GM21447 (cell line): ENCODE data around the gene PSEN2.

Experiments used
- ATAC-seq: cut with Tn5 transposase; IDR thresholded peaks from one replicate; pipeline ENCODE4 v1.9.1; 2021; ENCODE audit not compliant: unreplicated experiment

The PSEN2 gene

GRCh38 chr1:226864311-226864710 lies 6.1 kb upstream of the PSEN2 start:
- no peak for ATAC-seq

- no peak for ATAC-seq
Observed at GRCh38 chr1:226865590-226865989, 4.8 kb upstream of the PSEN2 start.

- no peak for ATAC-seq
Observed at GRCh38 chr1:226867461-226868054, 2.9 kb upstream of the PSEN2 start.

GRCh38 chr1:226868726-226869125 lies 1.7 kb upstream of the PSEN2 start:
- ATAC-seq, result no peak

- no peak for ATAC-seq
Observed at GRCh38 chr1:226870026-226870400, 403 bp upstream of the PSEN2 start.

- no peak for ATAC-seq
Observed at GRCh38 chr1:226871636-226872327, 1.4 kb downstream of the PSEN2 start.

GRCh38 chr1:226872437-226872836 lies 2.0 kb downstream of the PSEN2 start:
- no peak for ATAC-seq

GRCh38 chr1:226873771-226874578 lies 3.6 kb downstream of the PSEN2 start:
- no peak for ATAC-seq

- no peak for ATAC-seq
Observed at GRCh38 chr1:226874579-226875425, 4.4 kb downstream of the PSEN2 start.

GRCh38 chr1:226875641-226876295 lies 5.4 kb downstream of the PSEN2 start:
- no peak for ATAC-seq

- ATAC-seq, result no peak
Observed at GRCh38 chr1:226877669-226878068, 7.3 kb downstream of the PSEN2 start.

- no peak for ATAC-seq
Observed at GRCh38 chr1:226880372-226881287, 10.2 kb downstream of the PSEN2 start.

- no peak for ATAC-seq
Observed at GRCh38 chr1:226881515-226882185, 11.2 kb downstream of the PSEN2 start.

GRCh38 chr1:226882187-226882586 lies 11.8 kb downstream of the PSEN2 start:
- ATAC-seq, result peak; percentile 5

- peak; percentile 90 for ATAC-seq
Observed at GRCh38 chr1:226882631-226883409, 12.4 kb downstream of the PSEN2 start.

GRCh38 chr1:226883630-226884029 lies 13.2 kb downstream of the PSEN2 start:
- ATAC-seq, result no peak

GRCh38 chr1:226884116-226884625 lies 13.8 kb downstream of the PSEN2 start:
- no peak for ATAC-seq
